CD14-positive monocyte (primary cell): Measurements from ENCODE around the gene ARMC5. TPM values are rescaled to one million over a fixed set of nuclear protein-coding genes. Genes with fewer than 3 reads are reported as not detected.

ENCODE experiments used
- DNase-seq, 3 donors: peaks; one replicate each; pipeline ENCODE4 v3.0.0-alpha.2; 2011 to 2022
- H2AFZ ChIP-seq: 2 replicates; pipeline ENCODE4 v1.6.0; 2012; ENCODE audit warnings: mild to moderate bottlenecking, low read depth, low read length, inconsistent platforms; ENCODE audit not compliant: insufficient read depth, poor library complexity, severe bottlenecking
- H3K27ac ChIP-seq, 2 donors: 1 replicate in 1 of 2; 2 replicates in 1 of 2; pipeline ENCODE4 v1.5.1; 2012 to 2013; ENCODE audit warnings: low read length in 2 of 2, control low read depth in 1 of 2, inconsistent platforms in 1 of 2, low read depth in 1 of 2, mild to moderate bottlenecking in 1 of 2
- H3K27me3 ChIP-seq, 2 donors: one replicate each; pipeline versions ENCODE4 v1.6.0 to v1.6.1; 2011 to 2013; ENCODE audit warnings: low read length in 2 of 2; ENCODE audit not compliant: control insufficient read depth in 2 of 2, insufficient read depth in 2 of 2
- H3K36me3 ChIP-seq, 2 donors: replicated peaks in 1 of 2; 1 replicate in 1 of 2; 2 replicates in 1 of 2; pipeline versions ENCODE4 v1.5.1 to v1.6.1; 2012 to 2013; ENCODE audit warnings: low read length in 2 of 2, control low read depth in 1 of 2, inconsistent platforms in 1 of 2, mild to moderate bottlenecking in 1 of 2; ENCODE audit not compliant: insufficient read depth in 2 of 2, control insufficient read depth in 1 of 2
- H3K4me1 ChIP-seq, 2 donors: 1 replicate in 1 of 2; 2 replicates in 1 of 2; pipeline versions ENCODE4 v1.5.1 to v1.6.1; 2012 to 2013; ENCODE audit warnings: low read length in 2 of 2, control low read depth in 1 of 2, inconsistent platforms in 1 of 2, mild to moderate bottlenecking in 1 of 2, moderate library complexity in 1 of 2; ENCODE audit not compliant: insufficient read depth in 2 of 2, control insufficient read depth in 1 of 2
- H3K4me2 ChIP-seq: replicated peaks from 2 replicates; pipeline ENCODE3; 2012; ENCODE audit warnings: low read length, moderate library complexity, mild to moderate bottlenecking; ENCODE audit not compliant: poor library complexity, severe bottlenecking; ENCODE audit errors: extremely low read depth
- H3K4me3 ChIP-seq, 3 experiments: fragments of 200-600 bp in 1 of 3; sonication (generic) in 1 of 3; replicated peaks in 1 of 3; 1 replicate in 2 of 3; 2 replicates in 1 of 3; pipeline ENCODE4 v1.5.1; 2011 to 2013; ENCODE audit warnings: low read length in 3 of 3, mild to moderate bottlenecking in 3 of 3, control low read depth in 2 of 3, low read depth in 2 of 3, inconsistent platforms in 1 of 3, moderate library complexity in 1 of 3
- H3K79me2 ChIP-seq: 2 replicates; pipeline ENCODE4 v1.6.0; 2012; ENCODE audit warnings: mild to moderate bottlenecking, control low read depth, inconsistent platforms, low read length, moderate library complexity; ENCODE audit not compliant: insufficient read depth
- H3K9ac ChIP-seq: 2 replicates; pipeline ENCODE4 v1.6.0; 2017; ENCODE audit warnings: low read length, mild to moderate bottlenecking; ENCODE audit not compliant: insufficient read depth, poor library complexity, severe bottlenecking
- H3K9me3 ChIP-seq, 2 donors: replicated peaks in 1 of 2; 1 replicate in 1 of 2; 2 replicates in 1 of 2; pipeline versions ENCODE4 v1.5.1 to v1.6.1; 2012 to 2013; ENCODE audit warnings: low read length in 2 of 2, control low read depth in 1 of 2; ENCODE audit not compliant: control insufficient read depth in 1 of 2, insufficient read depth in 1 of 2
- H4K20me1 ChIP-seq: 2 replicates; pipeline ENCODE4 v1.6.0; 2012; ENCODE audit warnings: mild to moderate bottlenecking, low read length, control low read depth, moderate library complexity; ENCODE audit not compliant: insufficient read depth
- H3K27ac Mint-ChIP-seq, 7 donors: one replicate each; pipeline ENCODE4 v1.8.0; 2020; ENCODE audit warnings: mild to moderate bottlenecking in 7 of 7, mixed read lengths in 7 of 7, moderate library complexity in 6 of 7, inconsistent platforms in 2 of 7
- H3K27me3 Mint-ChIP-seq, 3 donors: one replicate each; pipeline ENCODE4 v1.8.0; 2021 to 2022; ENCODE audit warnings: low read depth in 3 of 3, mild to moderate bottlenecking in 3 of 3, mixed read lengths in 3 of 3, moderate library complexity in 3 of 3, inconsistent platforms in 1 of 3
- H3K36me3 Mint-ChIP-seq, 2 donors: one replicate each; pipeline ENCODE4 v1.8.0; 2020; ENCODE audit warnings: mixed read lengths in 2 of 2, inconsistent platforms in 1 of 2, mild to moderate bottlenecking in 1 of 2
- H3K4me1 Mint-ChIP-seq: one replicate; pipeline ENCODE4 v1.8.0; 2020; ENCODE audit warnings: mild to moderate bottlenecking, mixed read lengths
- H3K4me3 Mint-ChIP-seq, 2 donors: one replicate each; pipeline ENCODE4 v1.8.0; 2020; ENCODE audit warnings: mild to moderate bottlenecking in 2 of 2, mixed read lengths in 2 of 2, moderate library complexity in 1 of 2
- H3K9me3 Mint-ChIP-seq, 7 donors: one replicate each; pipeline ENCODE4 v1.8.0; 2020 to 2022; ENCODE audit warnings: mixed read lengths in 7 of 7, mild to moderate bottlenecking in 6 of 7, moderate library complexity in 6 of 7, inconsistent platforms in 2 of 7
- WGBS: methylation state at CpG from one replicate; pipeline ENCODE4 v1.1.5; 2013; ENCODE audit warnings: missing lambda C conversion rate; ENCODE audit not compliant: insufficient coverage; 5-methylcytosine and 5-hydroxymethylcytosine counted together
- intact Hi-C, 2 donors: fragments of 100-400 bp; cut with micrococcal nuclease; formaldehyde crosslinking; loops; one replicate each; pipeline versions ENCODE4 v1.15.0 to v1.15.1; 2023
- polyA plus RNA-seq, 3 donors: library from polyadenylated mRNA; depleted of rRNA in 1 of 3; unstranded in 2 of 3; stranded (reverse) in 1 of 3; fragments of 300-500 nt in 2 of 3; fragments of >200 nt in 1 of 3; fragmentation: Illumina TruSeq in 2 of 3; gene quantifications; 1 replicate in 2 of 3; 2 replicates in 1 of 3; pipeline ENCODE4 v1.2.3, GENCODE V29; 2012 to 2021
- TF ChIP-seq, protein P1 (sequence below): fragments of 200-600 bp; IDR thresholded peaks from one replicate; pipeline ENCODE4 v1.8.0; 2022; ENCODE audit warnings: antibody characterized with exemption, mild to moderate bottlenecking

Gene ARMC5
- polyA plus RNA-seq, 3 donors = 2.9 to 9.3 (median 4.2) TPM

DNA sequence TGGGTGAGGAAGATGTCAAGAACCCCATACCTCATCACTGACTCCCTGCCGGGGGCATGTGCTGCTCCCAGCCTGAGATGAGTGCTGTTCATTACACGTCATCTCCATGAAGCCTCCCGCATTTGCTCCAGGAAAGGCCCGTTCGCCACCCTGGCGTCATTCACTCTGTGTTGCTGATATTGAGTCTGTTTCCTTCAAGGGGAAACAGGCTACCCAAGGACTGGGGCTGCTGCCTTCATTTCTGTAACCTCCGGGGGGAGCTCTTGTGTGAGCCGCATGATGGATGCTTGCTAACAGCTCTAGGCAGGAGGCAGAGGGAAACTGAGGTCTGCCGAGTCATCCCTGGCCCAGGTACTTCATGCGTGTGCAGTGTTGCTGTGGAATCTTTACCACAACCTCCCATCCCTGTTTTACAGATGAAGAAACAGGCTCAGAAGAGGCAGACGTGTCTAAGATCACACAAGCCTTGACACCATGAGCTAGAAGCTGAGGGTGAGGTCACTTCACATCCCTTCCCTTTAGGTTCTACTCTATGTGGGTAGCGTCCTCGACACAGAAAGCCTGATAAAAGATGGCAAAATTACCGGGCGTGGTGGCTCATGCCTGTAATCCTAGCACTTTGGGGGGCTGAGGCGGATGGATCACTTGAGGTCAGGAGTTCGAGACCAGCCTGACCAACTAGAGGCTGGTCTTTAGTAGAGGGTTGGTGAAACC lies 3.5 kb upstream of the ARMC5 start:
- intact Hi-C loops = loop anchor here (5.0 kb wide), 3 partner anchors 103 to 412 kb away; partner anchors contain the start of gene KAT8 (in 1 of the 2)
- Histone ChIP-seq H3K36me3 (no peaks in the 10 kb centered on the region), H3K79me2 (peaks cover 50% of the 10 kb centered on the region), H3K4me1 (peaks cover 62 to 70% of the 10 kb centered on the region in 2 donors), H3K4me3 (no peak overlapping the region), H3K27me3 (no peaks in the 10 kb centered on the region), H3K9me3 (no peaks in the 10 kb centered on the region), H4K20me1 (peaks cover 43% of the 10 kb centered on the region), H3K27ac (no peak overlapping the region), H3K9ac (no peak overlapping the region), H3K4me2 (peak overlapping the region; percentile 21), H2AFZ (no peak overlapping the region)
- 35% methylated on average over 11 of the region's 17 CpGs for WGBS
- Mint-ChIP-seq H3K36me3 (peaks cover 5 to 10% of the 10 kb centered on the region in 2 donors), H3K27me3 (peaks cover 0 to 5% (median 5%) of the 10 kb centered on the region in 3 donors), H3K4me3 (peak overlapping the region; percentile 26 to 27), H3K4me1 (peaks cover 66% of the 10 kb centered on the region), H3K9me3 (peaks cover 0 to 3% (median 0%) of the 10 kb centered on the region in 7 donors), H3K27ac (peak overlapping the region; percentile 12 to 76 (median 60))
- DNase-seq = peak in 1 of 3 donors; percentile 62
- TF ChIP-seq, protein P1, sequence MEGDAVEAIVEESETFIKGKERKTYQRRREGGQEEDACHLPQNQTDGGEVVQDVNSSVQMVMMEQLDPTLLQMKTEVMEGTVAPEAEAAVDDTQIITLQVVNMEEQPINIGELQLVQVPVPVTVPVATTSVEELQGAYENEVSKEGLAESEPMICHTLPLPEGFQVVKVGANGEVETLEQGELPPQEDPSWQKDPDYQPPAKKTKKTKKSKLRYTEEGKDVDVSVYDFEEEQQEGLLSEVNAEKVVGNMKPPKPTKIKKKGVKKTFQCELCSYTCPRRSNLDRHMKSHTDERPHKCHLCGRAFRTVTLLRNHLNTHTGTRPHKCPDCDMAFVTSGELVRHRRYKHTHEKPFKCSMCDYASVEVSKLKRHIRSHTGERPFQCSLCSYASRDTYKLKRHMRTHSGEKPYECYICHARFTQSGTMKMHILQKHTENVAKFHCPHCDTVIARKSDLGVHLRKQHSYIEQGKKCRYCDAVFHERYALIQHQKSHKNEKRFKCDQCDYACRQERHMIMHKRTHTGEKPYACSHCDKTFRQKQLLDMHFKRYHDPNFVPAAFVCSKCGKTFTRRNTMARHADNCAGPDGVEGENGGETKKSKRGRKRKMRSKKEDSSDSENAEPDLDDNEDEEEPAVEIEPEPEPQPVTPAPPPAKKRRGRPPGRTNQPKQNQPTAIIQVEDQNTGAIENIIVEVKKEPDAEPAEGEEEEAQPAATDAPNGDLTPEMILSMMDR = peak; percentile 24

DNA sequence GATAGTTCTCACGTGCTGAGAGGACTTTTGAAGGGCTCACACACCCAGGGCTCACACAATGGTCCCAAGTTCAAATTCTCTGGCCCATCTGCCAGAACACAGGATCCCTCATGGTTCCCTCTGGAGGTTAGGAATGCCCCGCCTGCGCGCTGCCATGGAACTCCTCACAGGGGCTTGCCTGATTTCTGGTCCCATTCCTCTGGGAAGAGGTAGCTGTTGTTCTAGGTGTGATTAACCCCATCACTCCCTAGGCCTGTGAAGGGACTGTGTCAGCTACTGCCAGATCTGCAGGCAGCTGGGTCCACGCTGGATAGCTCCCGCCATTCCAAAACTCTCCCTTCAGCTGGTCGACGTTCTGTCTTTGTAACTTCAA lies 2.3 kb upstream of the ARMC5 start:
- intact Hi-C loops = loop anchor here (5.0 kb wide), 3 partner anchors 105 to 410 kb away; partner anchors contain the start of gene KAT8 (in 1 of the 2)
- Histone ChIP-seq H2AFZ (no peak overlapping the region), H3K36me3 (peaks cover 2 to 5% of the 10 kb centered on the region in 2 donors), H4K20me1 (peaks cover 48% of the 10 kb centered on the region), H3K9ac (no peak overlapping the region), H3K27ac (no peak overlapping the region), H3K27me3 (no peaks in the 10 kb centered on the region), H3K4me1 (peaks cover 65 to 70% of the 10 kb centered on the region in 2 donors), H3K4me3 (peak overlapping the region in 1 of 3 experiments; percentile 26), H3K4me2 (peak overlapping the region; percentile 93), H3K79me2 (peaks cover 54% of the 10 kb centered on the region), H3K9me3 (no peaks in the 10 kb centered on the region)
- peaks cover 8 to 14% of the 10 kb centered on the region in 2 donors for H3K36me3 Mint-ChIP-seq
- peak overlapping the region in 1 of 2 donors; percentile 11 for H3K4me3 Mint-ChIP-seq
- peaks cover 0 to 7% (median 0%) of the 10 kb centered on the region in 3 donors for H3K27me3 Mint-ChIP-seq
- TF ChIP-seq, protein P1 = no peak
- peaks cover 68% of the 10 kb centered on the region for H3K4me1 Mint-ChIP-seq
- H3K27ac Mint-ChIP-seq = peak overlapping the region in 3 of 7 donors; percentile 10 to 25 (median 13)
- WGBS = 95% methylated on average over 3 of the region's 8 CpGs
- no peak for DNase-seq
- H3K9me3 Mint-ChIP-seq = peaks cover 0 to 3% (median 0%) of the 10 kb centered on the region in 7 donors
